Stomach (tissue), 4 donors: ENCODE measurements around the gene CFAP161.

ENCODE experiments used
- CTCF ChIP-seq, 7 experiments: fragments of 450-650 bp in 4 of 7; fragments of 200-600 bp in 3 of 7; sonication (generic) in 3 of 7; IDR thresholded peaks; one replicate each; pipeline ENCODE4 v1.5.1; 2016 to 2019; ENCODE audit warnings: antibody characterized with exemption in 7 of 7, control low read depth in 2 of 7, mild to moderate bottlenecking in 1 of 7
- EP300 ChIP-seq: sonication (generic); formaldehyde crosslinking; IDR thresholded peaks from one replicate; pipeline ENCODE4 v1.6.1; 2017; ENCODE audit warnings: antibody characterized with exemption
- POLR2A ChIP-seq, 4 donors: fragments of 450-650 bp; IDR thresholded peaks; one replicate each; pipeline ENCODE4 v1.6.1; 2016; ENCODE audit warnings: antibody characterized with exemption in 4 of 4, control low read depth in 2 of 4, mild to moderate bottlenecking in 1 of 4, moderate library complexity in 1 of 4

- no peak for TF ChIP-seq CTCF (IDR thresholded peaks at IDR 0.05)
- no peak for TF ChIP-seq POLR2A (IDR thresholded peaks at IDR 0.05)
- no peak for TF ChIP-seq EP300
Measured at GRCh38 chr15:81171286-81171685, 37.2 kb downstream of the CFAP161 start.
